Psoas muscle (tissue), 8 donors: Measurements from ENCODE around the gene POMC. TPM values are rescaled to one million over a fixed set of nuclear protein-coding genes. Genes with fewer than 3 reads are reported as not detected.

Experiments used
- ATAC-seq, 4 donors: fragments of 200-7000 bp; cut with Tn5 transposase; one replicate each; pipeline ENCODE4 v1.9.1; 2020; ENCODE audit warnings: moderate library complexity in 3 of 4, mild to moderate bottlenecking in 2 of 4
- DNase-seq, 2 donors: peaks; one replicate each; pipeline ENCODE4 v3.0.0-alpha.2; 2020
- H3K27ac ChIP-seq: fragments of 200-600 bp; one replicate; pipeline ENCODE4 v1.8.0; 2022
- H3K27me3 ChIP-seq, 3 donors: fragments of 200-600 bp in 1 of 3; one replicate each; pipeline versions ENCODE4 v1.6.1 to v1.8.0; 2013 to 2022; ENCODE audit warnings: low read length in 2 of 3, mild to moderate bottlenecking in 2 of 3, moderate library complexity in 1 of 3; ENCODE audit not compliant: insufficient read depth in 3 of 3
- H3K36me3 ChIP-seq, 2 donors: fragments of 200-600 bp in 1 of 2; one replicate each; pipeline versions ENCODE4 v1.6.1 to v1.8.0; 2013 to 2022; ENCODE audit warnings: low read depth in 1 of 2, mild to moderate bottlenecking in 1 of 2, moderate library complexity in 1 of 2; ENCODE audit not compliant: insufficient read depth in 1 of 2
- H3K4me1 ChIP-seq: fragments of 200-600 bp; one replicate; pipeline ENCODE4 v1.8.0; 2022
- H3K4me3 ChIP-seq: fragments of 200-600 bp; one replicate; pipeline ENCODE4 v1.8.0; 2022; ENCODE audit warnings: mild to moderate bottlenecking
- H3K9me3 ChIP-seq: fragments of 200-600 bp; one replicate; pipeline ENCODE4 v1.8.0; 2022
- CTCF ChIP-seq: fragments of 200-600 bp; IDR thresholded peaks from one replicate; pipeline ENCODE4 v1.8.0; 2022; ENCODE audit warnings: antibody characterized with exemption
- WGBS, 3 donors: extraction: QIAGEN DNeasy Blood & Tissue Kit; methylation state at CpG; one replicate each; pipeline versions ENCODE4 v1.1.6 to v1.1.7; 2013; 5-methylcytosine and 5-hydroxymethylcytosine counted together
- intact Hi-C, 2 donors: fragments of 100-400 bp; cut with DNase I; formaldehyde crosslinking; loops; one replicate each; pipeline versions ENCODE4 v1.11.0 to v1.14.2; 2022
- polyA plus RNA-seq, 3 donors: library from polyadenylated mRNA; stranded (reverse); fragments of 200-250 nt; gene quantifications; one replicate each; pipeline ENCODE4 v1.2.3, GENCODE V29; 2013
- total RNA-seq, 4 donors: library from RNA; stranded (reverse); fragmentation: NEBNext Ultra II Directional in 2 of 4; extraction: Animal tissue kit (Norgen Biotek cat#: 25700) in 2 of 4; gene quantifications; one replicate each; pipeline versions ENCODE4 v1.2.1 to v1.2.4, GENCODE V29; 2021 to 2023
- donor health status: healthy with polysubstance abuse.
- donor health status: DM: no; HTN: no; CAD: no; lungs with moderate emphysema.
- donor health status: Bipolar disorder and iron deficiency.
- donor health status: healthy.
- donor health status: DM: yes; HTN: yes; CAD: no.
- donor health status: DM: no; HTN: no; CAD: no.
- donor health status: DM: no; HTN: no; CAD: no.
- donor health status: DM: yes; HTN: yes; CAD: no.

The POMC gene
- total and polyA plus RNA-seq, 7 donors, result 1.8 to 15.2 (median 3.3) TPM

- DNase-seq (no peak), ATAC-seq (no peak)
- Histone ChIP-seq H3K27me3 (no peaks in the 10 kb centered on the region), H3K36me3 (no peaks in the 10 kb centered on the region), H3K27ac (no peak overlapping the region), H3K4me3 (no peak overlapping the region), H3K9me3 (no peaks in the 10 kb centered on the region), H3K4me1 (no peaks in the 10 kb centered on the region)
- TF ChIP-seq CTCF, result no peak
- WGBS, 3 donors, result 82 to 89% (median 84%) methylated on average over 6 of the region's 6 CpGs
- intact Hi-C loops, result no loop called here
Measured at GRCh38 chr2:25176138-25176537, 7.8 kb upstream of the POMC start.

GRCh38 chr2:25174192-25174861 lies 5.9 kb upstream of the POMC start:
- H3K4me3 ChIP-seq, result no peak overlapping the region
- no peak for TF ChIP-seq CTCF
- ATAC-seq (no peak), DNase-seq (no peak)
- H3K4me1 ChIP-seq, result no peaks in the 10 kb centered on the region
- no peaks in the 10 kb centered on the region for H3K36me3 ChIP-seq
- peaks cover 0 to 14% (median 2%) of the 10 kb centered on the region in 3 donors for H3K27me3 ChIP-seq
- no peak overlapping the region for H3K27ac ChIP-seq
- intact Hi-C loops, result no loop called here
- no peaks in the 10 kb centered on the region for H3K9me3 ChIP-seq
- WGBS, 3 donors, result 86 to 95% (median 89%) methylated on average over 6 of the region's 6 CpGs

- 83 to 93% (median 90%) methylated on average over 5 of the region's 5 CpGs for WGBS, 3 donors
Measured at GRCh38 chr2:25173719-25174118, 5.3 kb upstream of the POMC start.

GRCh38 chr2:25170888-25171287 lies 2.5 kb upstream of the POMC start:
- TF ChIP-seq CTCF, result no peak
- WGBS, 3 donors, result 84 to 90% (median 90%) methylated on average over 7 of the region's 7 CpGs
- no peak for ATAC-seq
- Histone ChIP-seq H3K27ac (no peak overlapping the region), H3K9me3 (no peaks in the 10 kb centered on the region), H3K36me3 (no peaks in the 10 kb centered on the region), H3K4me1 (peaks cover 9% of the 10 kb centered on the region), H3K4me3 (no peak overlapping the region), H3K27me3 (peaks cover 0 to 48% (median 9%) of the 10 kb centered on the region in 3 donors)
- no peak for DNase-seq
- intact Hi-C loops, result no loop called here

More at GRCh38 chr2:25173719-25174118, 5.3 kb upstream of the POMC start:
- Histone ChIP-seq H3K27me3 (peaks cover 0 to 20% (median 2%) of the 10 kb centered on the region in 3 donors), H3K27ac (no peak overlapping the region), H3K36me3 (no peaks in the 10 kb centered on the region), H3K4me3 (no peak overlapping the region), H3K4me1 (peaks cover under 1% of the 10 kb centered on the region), H3K9me3 (no peaks in the 10 kb centered on the region)
- TF ChIP-seq CTCF, result no peak
- no peak for DNase-seq
- ATAC-seq, result no peak
- intact Hi-C loops, result no loop called here

GRCh38 chr2:25169073-25169470 lies 692 bp upstream of the POMC start:
- peaks cover 0 to 50% (median 9%) of the 10 kb centered on the region in 3 donors for H3K27me3 ChIP-seq
- no peak for TF ChIP-seq CTCF
- no peaks in the 10 kb centered on the region for H3K36me3 ChIP-seq
- WGBS, 3 donors, result 58 to 74% (median 67%) methylated on average over 2 of the region's 2 CpGs
- DNase-seq (no peak), ATAC-seq (no peak)
- peaks cover 9% of the 10 kb centered on the region for H3K4me1 ChIP-seq
- H3K4me3 ChIP-seq, result no peak overlapping the region
- intact Hi-C loops, result no loop called here
- H3K9me3 ChIP-seq, result no peaks in the 10 kb centered on the region
- H3K27ac ChIP-seq, result no peak overlapping the region
